IMR-90 (cell line): ENCODE data around the gene SNRNP200. TPM values are rescaled to one million over a fixed set of nuclear protein-coding genes. Genes with fewer than 3 reads are reported as not detected.

Source experiments
- ATAC-seq: fragments of 200-7000 bp; cut with Tn5 transposase; 2 replicates; pipeline ENCODE4 v1.9.1; 2020; ENCODE audit warnings: low read depth, mild to moderate bottlenecking, moderate library complexity
- BruUV-seq: library from RNA; stranded (reverse); fragments of 400-500 nt; replicated peaks from 2 replicates; lab custom pipeline; 2021; lab: Mats Ljungman, UMichigan
- CTCF ChIA-PET: fragments of 300-600 bp; formaldehyde crosslinking; extraction: SDS; loops from one replicate; lab custom pipeline; 2021; ENCODE audit warnings: antibody characterized with exemption; lab: Yijun Ruan, JAX
- POLR2A ChIA-PET: fragments of 300-600 bp; sonication (Branson Sonifier 250); formaldehyde crosslinking; loops from one replicate; lab custom pipeline; 2022; ENCODE audit warnings: antibody characterized with exemption; ENCODE audit not compliant: unreplicated experiment; lab: Charles Lee
- DNase-seq: peaks from one replicate; pipeline ENCODE4 v3.0.0; 2013
- H2AFZ ChIP-seq: replicated peaks from 2 replicates; pipeline ENCODE3; 2013; ENCODE audit warnings: low read length, mild to moderate bottlenecking; ENCODE audit not compliant: poor library complexity
- H2AK5ac ChIP-seq: 2 replicates; pipeline ENCODE4 v1.6.1; 2013; ENCODE audit warnings: low read depth, low read length, inconsistent platforms
- H2AK9ac ChIP-seq: replicated peaks from 2 replicates; pipeline ENCODE3; 2013; ENCODE audit warnings: mild to moderate bottlenecking, low read depth, low read length, moderate library complexity; ENCODE audit not compliant: poor library complexity
- H2BK120ac ChIP-seq: 2 replicates; pipeline ENCODE4 v1.6.1; 2013; ENCODE audit warnings: low read depth, low read length, inconsistent platforms
- H2BK15ac ChIP-seq: 3 replicates; pipeline ENCODE4 v1.6.1; 2013; ENCODE audit warnings: low read depth, low read length, inconsistent platforms
- H2BK20ac ChIP-seq: 2 replicates; pipeline ENCODE4 v1.6.1; 2013; ENCODE audit warnings: low read depth, mild to moderate bottlenecking, inconsistent platforms, low read length, moderate library complexity
- H2BK5ac ChIP-seq: 2 replicates; pipeline ENCODE4 v1.6.1; 2013; ENCODE audit warnings: mild to moderate bottlenecking, low read depth, low read length, inconsistent platforms; ENCODE audit not compliant: poor library complexity, severe bottlenecking
- H3K14ac ChIP-seq: replicated peaks from 2 replicates; pipeline ENCODE4 v1.6.1; 2013; ENCODE audit warnings: low read depth, low read length, inconsistent platforms
- H3K18ac ChIP-seq: 2 replicates; pipeline ENCODE4 v1.6.1; 2013; ENCODE audit warnings: low read depth, low read length, control low read depth
- H3K23ac ChIP-seq: 2 replicates; pipeline ENCODE4 v1.6.1; 2013; ENCODE audit warnings: low read depth, low read length, inconsistent platforms
- H3K27ac ChIP-seq: 2 replicates; pipeline ENCODE4 v1.5.1; 2013; ENCODE audit warnings: mild to moderate bottlenecking, control low read depth, low read length; ENCODE audit not compliant: insufficient read depth
- H3K27me3 ChIP-seq: 2 replicates; pipeline ENCODE4 v1.6.1; 2013; ENCODE audit warnings: low read length; ENCODE audit not compliant: control insufficient read depth, insufficient read depth
- H3K36me3 ChIP-seq: 2 replicates; pipeline ENCODE4 v1.6.1; 2013; ENCODE audit warnings: low read length, mixed read lengths; ENCODE audit not compliant: control insufficient read depth, insufficient read depth
- H3K4ac ChIP-seq: 2 replicates; pipeline ENCODE4 v1.6.1; 2013; ENCODE audit warnings: low read depth, low read length, inconsistent platforms
- H3K4me1 ChIP-seq: 2 replicates; pipeline ENCODE4 v1.6.1; 2013; ENCODE audit warnings: low read length, mixed read lengths; ENCODE audit not compliant: control insufficient read depth, insufficient read depth
- H3K4me2 ChIP-seq: 2 replicates; pipeline ENCODE4 v1.6.1; 2013; ENCODE audit warnings: low read depth, mild to moderate bottlenecking, control low read depth, low read length, moderate library complexity
- H3K4me3 ChIP-seq: 2 replicates; pipeline ENCODE4 v1.5.1; 2013; ENCODE audit warnings: low read depth, mild to moderate bottlenecking, control low read depth, low read length, moderate library complexity; ENCODE audit not compliant: insufficient read depth
- H3K56ac ChIP-seq: 2 replicates; pipeline ENCODE4 v1.6.1; 2013; ENCODE audit warnings: low read length, inconsistent platforms; ENCODE audit not compliant: insufficient read depth; ENCODE audit errors: extremely low read depth
- H3K79me1 ChIP-seq, 2 experiments: 2 replicates each; pipeline ENCODE4 v1.6.1; 2013; ENCODE audit warnings: low read length in 2 of 2, inconsistent platforms in 1 of 2, low read depth in 1 of 2
- H3K9ac ChIP-seq: 2 replicates; pipeline ENCODE4 v1.6.1; 2013; ENCODE audit warnings: low read depth, low read length, control low read depth
- H3K9me1 ChIP-seq: 2 replicates; pipeline ENCODE4 v1.6.1; 2013; ENCODE audit warnings: low read length, inconsistent platforms; ENCODE audit not compliant: insufficient read depth
- H3K9me3 ChIP-seq: 2 replicates; pipeline ENCODE4 v1.6.1; 2013; ENCODE audit warnings: low read length; ENCODE audit not compliant: control insufficient read depth, insufficient read depth
- H4K20me1 ChIP-seq: 2 replicates; pipeline ENCODE4 v1.6.1; 2013; ENCODE audit warnings: low read length, inconsistent platforms; ENCODE audit not compliant: insufficient read depth
- H4K5ac ChIP-seq: 2 replicates; pipeline ENCODE4 v1.6.1; 2013; ENCODE audit warnings: mild to moderate bottlenecking, low read depth, low read length, control low read depth
- H4K8ac ChIP-seq, 2 experiments: 2 replicates each; pipeline ENCODE4 v1.6.1; 2013; ENCODE audit warnings: low read depth in 2 of 2, low read length in 2 of 2, control low read depth in 1 of 2, inconsistent platforms in 1 of 2
- H4K91ac ChIP-seq: 2 replicates; pipeline ENCODE4 v1.6.1; 2013; ENCODE audit warnings: low read depth, low read length, inconsistent platforms; ENCODE audit not compliant: insufficient read depth
- BHLHE40 ChIP-seq: fragments of 150-350 bp; IDR thresholded peaks from 2 replicates; pipeline ENCODE4 v1.6.1; 2016; ENCODE audit warnings: mild to moderate bottlenecking, low read depth, low read length
- CEBPB ChIP-seq: IDR thresholded peaks from 2 replicates; pipeline ENCODE4 v1.6.1; 2012; ENCODE audit warnings: low read depth, low read length, improper control_type of control experiment
- CTCF ChIP-seq: conservative IDR thresholded peaks from 2 replicates; pipeline ENCODE4 v1.5.1; 2012; ENCODE audit warnings: mild to moderate bottlenecking, low read depth, low read length, improper control_type of control experiment
- FOS ChIP-seq: fragments of 150-350 bp; IDR thresholded peaks from 2 replicates; pipeline ENCODE4 v1.6.1; 2016; ENCODE audit warnings: low read depth, low read length
- MAFK ChIP-seq: IDR thresholded peaks from 2 replicates; pipeline ENCODE4 v1.6.1; 2012; ENCODE audit warnings: low read depth, low read length, improper control_type of control experiment
- MAZ ChIP-seq: IDR thresholded peaks from 2 replicates; pipeline ENCODE4 v1.6.1; 2012; ENCODE audit warnings: low read depth, mild to moderate bottlenecking, low read length, improper control_type of control experiment, moderate library complexity, borderline replicate concordance
- MXI1 ChIP-seq: IDR thresholded peaks from 2 replicates; pipeline ENCODE4 v1.6.1; 2012; ENCODE audit warnings: low read depth, mild to moderate bottlenecking, low read length, moderate library complexity, borderline replicate concordance
- POLR2A ChIP-seq: IDR thresholded peaks from 2 replicates; pipeline ENCODE4 v1.6.1; 2012; ENCODE audit warnings: mild to moderate bottlenecking, low read depth, low read length
- RAD21 ChIP-seq: IDR thresholded peaks from 2 replicates; pipeline ENCODE4 v1.6.1; 2012; ENCODE audit warnings: low read length, improper control_type of control experiment
- RCOR1 ChIP-seq: IDR thresholded peaks from 2 replicates; pipeline ENCODE4 v1.6.1; 2012; ENCODE audit warnings: mild to moderate bottlenecking, low read length, improper control_type of control experiment; ENCODE audit not compliant: insufficient replicate concordance
- USF2 ChIP-seq: fragments of 150-350 bp; IDR thresholded peaks from 2 replicates; pipeline ENCODE4 v1.6.1; 2017; ENCODE audit warnings: mild to moderate bottlenecking, antibody characterized with exemption, low read length, low read depth
- WGBS, 2 experiments: methylation state at CpG; one replicate each; pipeline versions ENCODE4 v1.1.5 to v1.1.7; 2013; ENCODE audit warnings: missing lambda C conversion rate in 2 of 2; ENCODE audit not compliant: insufficient read length in 1 of 2; ENCODE audit errors: extremely low coverage in 2 of 2; 5-methylcytosine and 5-hydroxymethylcytosine counted together
- dilution Hi-C: fragments of 300-500 bp; cut with HindIII; formaldehyde crosslinking; loops from one replicate; pipeline ENCODE4 v1.14.3; 2018; ENCODE audit warnings: low sequenced_read_pairs; ENCODE audit not compliant: unreplicated experiment
- in situ Hi-C: fragments of 300-500 bp; cut with MboI; formaldehyde crosslinking; loops from 3 replicates; pipeline ENCODE4 v1.14.3; 2019; ENCODE audit warnings: low sequenced_read_pairs, inconsistent platforms, mixed read lengths
- intact Hi-C: fragments of 100-400 bp; cut with micrococcal nuclease; formaldehyde crosslinking; loops from 2 replicates; pipeline ENCODE4 v1.10.0; 2022
- polyA plus RNA-seq, 3 experiments: library from polyadenylated mRNA; depleted of rRNA; stranded (reverse); fragments of >200 nt; gene quantifications; 2 replicates each; pipeline ENCODE4 v1.2.3, GENCODE V29; 2012; ENCODE audit warnings: low replicate concordance in 1 of 3
- total RNA-seq: library from RNA; depleted of rRNA; stranded (reverse); fragments of >200 nt; gene quantifications from 2 replicates; pipeline ENCODE4 v1.2.3, GENCODE V29; 2012

The SNRNP200 gene
- total and polyA plus RNA-seq, 2 of the 4 experiments (the other 2 are of a cell fraction) = 44.1 to 108 TPM

- no peaks in the 10 kb centered on the region for H3K9me3 ChIP-seq
- no peak overlapping the region for H3K4ac ChIP-seq
- TF ChIP-seq USF2 (no peak), POLR2A (no peak), RAD21 (no peak), CEBPB (no peak), MXI1 (no peak), BHLHE40 (no peak), MAZ (no peak), RCOR1 (no peak), MAFK (no peak), CTCF (no peak), FOS (no peak)
- H3K4me1 ChIP-seq = no peaks in the 10 kb centered on the region
- in situ Hi-C loops (no loop called here), intact Hi-C loops (no loop called here), dilution Hi-C loops (no loop called here)
- BruUV-seq = no TSS peak
- H2AK5ac ChIP-seq = no peak overlapping the region
- WGBS, 2 experiments = no CpG with 5 or more reads among the region's 9 CpGs
- no peak overlapping the region for H3K18ac ChIP-seq
- POLR2A ChIA-PET = no interaction called here
- no peaks in the 10 kb centered on the region for H3K79me1 ChIP-seq
- no peak overlapping the region for H3K23ac ChIP-seq
- H2BK5ac ChIP-seq = no peak overlapping the region
- no peak overlapping the region for H3K9ac ChIP-seq
- H3K56ac ChIP-seq = no peak overlapping the region
- H3K27ac ChIP-seq = no peak overlapping the region
- no peak overlapping the region for H3K14ac ChIP-seq
- CTCF ChIA-PET = no interaction called here
- H4K5ac ChIP-seq = no peak overlapping the region
- H2AK9ac ChIP-seq = no peak overlapping the region
- no peaks in the 10 kb centered on the region for H3K27me3 ChIP-seq
- H4K20me1 ChIP-seq = no peaks in the 10 kb centered on the region
- DNase-seq (no peak), ATAC-seq (no peak)
- no peak overlapping the region for H2BK20ac ChIP-seq
- H2AFZ ChIP-seq = peak overlapping the region; percentile 30
- H4K91ac ChIP-seq = no peak overlapping the region
- H4K8ac ChIP-seq = no peak overlapping the region
- no peaks in the 10 kb centered on the region; the same call in 1 of the 2 replicates for H3K9me1 ChIP-seq
- H3K4me3 ChIP-seq = no peak overlapping the region
- H2BK120ac ChIP-seq = no peak overlapping the region
- H3K4me2 ChIP-seq = no peak overlapping the region
- H2BK15ac ChIP-seq = no peak overlapping the region
- H3K36me3 ChIP-seq = peaks cover 7% of the 10 kb centered on the region
Observed at GRCh38 chr2:96353032-96353561, 47.8 kb upstream of the SNRNP200 start.
